ENCODE results near the gene GPR156. TPM values are rescaled to one million over a fixed set of nuclear protein-coding genes. Genes with fewer than 3 reads are reported as not detected.
"Not testable (repeated sequence)": the region's sequence is repeated elsewhere in the genome, so short reads cannot be mapped to it uniquely, and the experiment has no call there.

The GPR156 gene
- total and polyA plus RNA-seq, 9 of the 15 experiments (the other 6 are each of a cell fraction or from before 2014, with no cell fraction given), result 0.07 to 0.14 (median 0.12) TPM; not detected in 5

GRCh38 chr3:120323761-120324160 lies 38.7 kb upstream of the GPR156 start:
- H3K9ac ChIP-seq (ENCODE audit: insufficient read depth in 1 of 2, low read depth in 2 of 2, low read length in 2 of 2); H2AFZ ChIP-seq (ENCODE audit: low read depth, low read length); H3K4me2 ChIP-seq (ENCODE audit: insufficient read depth, low read length); POLR2A ChIA-PET; H4K20me1 ChIP-seq (replicated peaks; ENCODE audit: control insufficient read depth, insufficient read depth, low read length); H3K27me3 ChIP-seq (ENCODE audit: control insufficient read depth in 2 of 2, insufficient read depth in 2 of 2, low read length in 2 of 2); in situ Hi-C loops (cut with MboI); FAIRE-seq; H3K9me1 ChIP-seq (ENCODE audit: control insufficient read depth, insufficient read depth, low read length); BruUV-seq (replicated peaks); H3K4me1 ChIP-seq (replicated peaks in 1 of 2; ENCODE audit: control insufficient read depth in 2 of 2, insufficient read depth in 2 of 2, low read length in 2 of 2); ATAC-seq; H3K9me3 ChIP-seq (replicated peaks; ENCODE audit: control insufficient read depth, insufficient read depth, low read depth, low read length); H3K4me3 ChIP-seq; H3K27ac ChIP-seq (ENCODE audit: extremely low read depth, low read depth, low read length); CTCF ChIA-PET (ENCODE audit: low intra/inter-chr PET ratio); DNase-seq (ENCODE audit: extremely low read depth in 1 of 4, low spot score in 3 of 4); intact Hi-C loops (cut with micrococcal nuclease); H3K79me2 ChIP-seq (ENCODE audit: control insufficient read depth, insufficient read depth, low read length): not testable (repeated sequence)
- H3K36me3 ChIP-seq (ENCODE audit: control insufficient read depth, insufficient read depth, low read length), result peaks cover 24% of the 10 kb centered on the region; the same call in 1 of the 3 replicates
- WGBS (ENCODE audit: insufficient coverage, low coverage, missing lambda C conversion rate), result 83% methylated on average over 3 of the region's 4 CpGs

- ATAC-seq, result no peak
- H3K4me2 ChIP-seq (ENCODE audit: insufficient read depth, low read length), result no peak overlapping the region
- H3K4me1 ChIP-seq (replicated peaks in 1 of 2; ENCODE audit: control insufficient read depth in 2 of 2, insufficient read depth in 2 of 2, low read length in 2 of 2), result no peaks in the 10 kb centered on the region
- H3K36me3 ChIP-seq (ENCODE audit: control insufficient read depth, insufficient read depth, low read length), result no peaks in the 10 kb centered on the region
- no TSS peak for BruUV-seq (replicated peaks)
- H3K27me3 ChIP-seq (ENCODE audit: control insufficient read depth in 2 of 2, insufficient read depth in 2 of 2, low read length in 2 of 2), result no peaks in the 10 kb centered on the region
- H3K9me3 ChIP-seq (replicated peaks; ENCODE audit: control insufficient read depth, insufficient read depth, low read depth, low read length), result no peaks in the 10 kb centered on the region
- CTCF ChIA-PET (ENCODE audit: low intra/inter-chr PET ratio), result no interaction called here
- H2AFZ ChIP-seq (ENCODE audit: low read depth, low read length), result no peak overlapping the region
- H3K9ac ChIP-seq (ENCODE audit: insufficient read depth in 1 of 2, low read depth in 2 of 2, low read length in 2 of 2), result no peak overlapping the region
- no peak for DNase-seq (ENCODE audit: extremely low read depth in 1 of 4, low spot score in 3 of 4)
- WGBS (ENCODE audit: insufficient coverage, low coverage, missing lambda C conversion rate), result 79% methylated on average over 11 of the region's 24 CpGs
- no peak overlapping the region for H3K4me3 ChIP-seq
- H3K27ac ChIP-seq (ENCODE audit: extremely low read depth, low read depth, low read length), result no peak overlapping the region
- no peaks in the 10 kb centered on the region for H3K9me1 ChIP-seq (ENCODE audit: control insufficient read depth, insufficient read depth, low read length)
- intact Hi-C loops (cut with micrococcal nuclease) (no loop called here), in situ Hi-C loops (cut with MboI) (no loop called here)
- TF ChIP-seq MEF2A (IDR thresholded peaks at IDR 0.05; ENCODE audit: control insufficient read depth, low read depth, low read length), result no peak
- TF ChIP-seq ASH1L (IDR thresholded peaks at IDR 0.05; ENCODE audit: borderline replicate concordance, low read depth, partially characterized antibody), result no peak
- no peak for TF ChIP-seq ZNF764 (CRISPR knock-in tag; IDR thresholded peaks at IDR 0.05; ENCODE audit: low read depth)
- TF ChIP-seq FIP1L1 (IDR thresholded peaks at IDR 0.05; ENCODE audit: low read depth, low read length, poor library complexity, severe bottlenecking), result no peak
- TF ChIP-seq ZBTB17 (CRISPR knock-in tag; IDR thresholded peaks at IDR 0.05), result no peak
- no peak for FAIRE-seq
- H3K79me2 ChIP-seq (ENCODE audit: control insufficient read depth, insufficient read depth, low read length), result no peaks in the 10 kb centered on the region
- H4K20me1 ChIP-seq (replicated peaks; ENCODE audit: control insufficient read depth, insufficient read depth, low read length), result no peaks in the 10 kb centered on the region
- POLR2A ChIA-PET, result no interaction called here
Measured at GRCh38 chr3:120311863-120312794, 27.1 kb upstream of the GPR156 start.

Measured in K562 (cell line).